GM12878 (cell line): ENCODE data around the gene ACTG1. TPM values are rescaled to one million over a fixed set of nuclear protein-coding genes. Genes with fewer than 3 reads are reported as not detected.
A peak's percentile ranks its signal among the peaks of the same experiment; 100 is the strongest.

Experiments used
- BACH1 ChIP-seq: fragments of 450-650 bp; IDR thresholded peaks from 2 replicates; pipeline ENCODE4 v1.6.1; 2017; ENCODE audit warnings: mild to moderate bottlenecking, borderline replicate concordance
- BCL11A ChIP-seq: IDR thresholded peaks from 2 replicates; pipeline ENCODE4 v1.6.1; 2011; ENCODE audit warnings: low read depth, low read length
- BHLHE40 ChIP-seq, 2 experiments: fragments of 450-650 bp in 1 of 2; IDR thresholded peaks; 2 replicates each; pipeline ENCODE4 v1.6.1; 2011 to 2017; ENCODE audit warnings: low read depth in 2 of 2, borderline replicate concordance in 1 of 2, improper control_type of control experiment in 1 of 2, low read length in 1 of 2, mild to moderate bottlenecking in 1 of 2
- BRCA1 ChIP-seq: IDR thresholded peaks from 2 replicates; pipeline ENCODE4 v1.6.1; 2011; ENCODE audit warnings: low read depth, low read length, improper control_type of control experiment
- CBX5 ChIP-seq: sonication (generic); IDR thresholded peaks from 2 replicates; pipeline ENCODE4 v1.6.1; 2016; ENCODE audit warnings: low read depth, moderate library complexity, mild to moderate bottlenecking, inconsistent platforms
- CREB1 ChIP-seq: IDR thresholded peaks from 2 replicates; pipeline ENCODE4 v1.6.1; 2012; ENCODE audit warnings: low read depth, mild to moderate bottlenecking, inconsistent platforms
- CTCF ChIP-seq, 3 experiments: IDR thresholded peaks in 2 of 3; conservative IDR thresholded peaks in 1 of 3; 2 replicates each; pipeline ENCODE4 v1.5.1; 2011; ENCODE audit warnings: low read depth in 3 of 3, low read length in 3 of 3, mild to moderate bottlenecking in 3 of 3, control low read depth in 2 of 3, moderate library complexity in 2 of 3, inconsistent platforms in 1 of 3, mixed read lengths in 1 of 3; ENCODE audit not compliant: control insufficient read depth in 2 of 3, insufficient read depth in 1 of 3; ENCODE audit errors: extremely low read depth in 1 of 3
- DPF2 ChIP-seq: fragments of 450-650 bp; IDR thresholded peaks from 2 replicates; pipeline ENCODE4 v1.6.1; 2017; ENCODE audit warnings: mild to moderate bottlenecking
- FOXK2 ChIP-seq: fragments of 450-650 bp; IDR thresholded peaks from 2 replicates; pipeline ENCODE4 v1.6.1; 2017; ENCODE audit warnings: mild to moderate bottlenecking, moderate library complexity
- GATAD2B ChIP-seq: fragments of 450-650 bp; conservative IDR thresholded peaks from 2 replicates; pipeline ENCODE4 v1.6.1; 2017; ENCODE audit warnings: low read depth, mild to moderate bottlenecking, moderate library complexity
- LARP7 ChIP-seq: fragments of 450-650 bp; IDR thresholded peaks from 2 replicates; pipeline ENCODE4 v1.6.1; 2017; ENCODE audit warnings: mild to moderate bottlenecking
- MLLT1 ChIP-seq: fragments of 450-650 bp; IDR thresholded peaks from 2 replicates; pipeline ENCODE4 v1.6.1; 2016; ENCODE audit warnings: mild to moderate bottlenecking
- NFYA ChIP-seq: IDR thresholded peaks from 2 replicates; pipeline ENCODE4 v1.6.1; 2011; ENCODE audit warnings: low read depth, mild to moderate bottlenecking, low read length, improper control_type of control experiment, borderline replicate concordance
- PML ChIP-seq: IDR thresholded peaks from 2 replicates; pipeline ENCODE4 v1.6.1; 2012; ENCODE audit warnings: low read length, inconsistent platforms
- POLR2A ChIP-seq: IDR thresholded peaks from 2 replicates; pipeline ENCODE4 v1.6.1; 2011; ENCODE audit warnings: low read depth, mild to moderate bottlenecking, low read length
- POLR2AphosphoS2 ChIP-seq: IDR thresholded peaks from 2 replicates; pipeline ENCODE4 v1.6.1; 2011; ENCODE audit warnings: low read depth, mild to moderate bottlenecking, low read length, improper control_type of control experiment, moderate library complexity
- RB1 ChIP-seq: fragments of 450-650 bp; formaldehyde crosslinking; IDR thresholded peaks from 2 replicates; pipeline ENCODE4 v1.6.1; 2017; ENCODE audit warnings: mild to moderate bottlenecking, borderline replicate concordance
- RCOR1 ChIP-seq: conservative IDR thresholded peaks from 2 replicates; pipeline ENCODE4 v1.6.1; 2012; ENCODE audit warnings: low read depth, low read length, improper control_type of control experiment
- TCF12 ChIP-seq: IDR thresholded peaks from 2 replicates; pipeline ENCODE4 v1.6.1; 2011; ENCODE audit warnings: low read depth, mild to moderate bottlenecking, low read length
- YBX1 ChIP-seq: fragments of 450-650 bp; IDR thresholded peaks from 2 replicates; pipeline ENCODE4 v1.6.1; 2016; ENCODE audit warnings: antibody characterized with exemption
- YY1 ChIP-seq: IDR thresholded peaks from 2 replicates; pipeline ENCODE4 v1.6.1; 2011; ENCODE audit warnings: low read depth, mild to moderate bottlenecking, low read length
- ZBED1 ChIP-seq: IDR thresholded peaks from 2 replicates; pipeline ENCODE4 v1.6.1; 2016; ENCODE audit warnings: borderline replicate concordance
- polyA plus RNA-seq, 11 experiments: library from polyadenylated mRNA; depleted of rRNA in 4 of 11; unstranded in 6 of 11; stranded (reverse) in 5 of 11; fragments of >200 nt; fragmentation: Nextera tagmentation in 4 of 11; fragmentation: Illumina TruSeq in 1 of 11; extraction: Ambion mirVana in 4 of 11; extraction: Trizol in 1 of 11; gene quantifications; 1 replicate in 1 of 11; 2 replicates in 10 of 11; pipeline versions ENCODE4 v1.2.1 to v1.2.3, GENCODE V29; 2011 to 2016; ENCODE audit warnings: inconsistent platforms in 2 of 11, missing spikeins in 2 of 11, low read depth in 1 of 11
- total RNA-seq, 4 experiments: library from RNA; depleted of rRNA in 3 of 4; stranded (reverse); fragments of >200 nt in 3 of 4; fragmentation: Illumina TruSeq in 1 of 4; extraction: Trizol in 1 of 4; gene quantifications; 2 replicates each; pipeline versions ENCODE4 v1.2.1 to v1.2.3, GENCODE V29; 2013 to 2021
- TF ChIP-seq, protein P1 (sequence below): fragments of 450-650 bp; conservative IDR thresholded peaks from 2 replicates; pipeline ENCODE4 v1.6.1; 2017; ENCODE audit warnings: mild to moderate bottlenecking, moderate library complexity
- TF ChIP-seq, protein P2 (sequence below): IDR thresholded peaks from 2 replicates; pipeline ENCODE4 v1.6.1; 2011; ENCODE audit warnings: borderline replicate concordance, low read depth, mild to moderate bottlenecking, moderate library complexity, low read length; ENCODE audit not compliant: insufficient read depth, poor library complexity, severe bottlenecking

The ACTG1 gene
- total and polyA plus RNA-seq, 10 of the 15 experiments (the other 5 are each of a cell fraction or from before 2014, with no cell fraction given) = 810 to 6,105 (median 3,650) TPM

DNA sequence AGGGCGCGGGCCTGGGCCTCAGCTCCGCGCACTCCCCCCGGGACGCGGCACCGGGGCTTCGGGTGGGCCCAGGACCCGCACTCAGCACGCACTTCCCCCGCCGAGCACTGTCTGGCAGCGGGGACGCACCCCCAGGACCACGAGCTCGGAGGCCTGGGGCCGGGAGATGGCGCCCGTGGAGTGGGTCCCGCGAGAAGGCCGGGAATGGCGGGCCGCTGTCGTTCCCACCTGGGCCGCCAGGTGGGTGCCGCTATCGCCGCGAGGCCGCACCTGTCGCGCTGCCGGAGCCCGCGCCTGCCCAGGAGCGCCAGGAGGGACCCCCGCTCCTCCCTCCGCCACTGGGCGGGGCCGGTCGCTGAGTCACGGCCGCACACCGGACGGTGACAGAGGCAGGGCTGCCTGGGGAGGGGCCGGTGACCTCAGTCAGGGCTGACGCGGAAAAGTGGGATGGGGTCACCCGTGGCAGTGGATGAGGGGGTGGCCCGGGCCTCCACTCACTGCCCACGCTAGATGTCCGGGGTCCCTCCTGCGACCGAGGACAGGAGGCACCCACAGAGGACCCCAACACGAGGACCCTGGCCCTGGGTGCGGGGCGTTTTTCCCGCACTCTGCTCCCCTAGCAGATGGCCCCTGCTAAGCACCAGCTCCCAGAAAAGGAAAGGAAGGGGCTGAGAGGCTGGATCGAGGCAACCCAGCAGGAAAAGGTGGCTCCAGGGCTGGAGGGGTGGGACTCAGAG, 6.9 kb upstream of the ACTG1 start (continued):
- no peak for TF ChIP-seq NFYA
- TF ChIP-seq BRCA1 = 0 out of 2 replicates have a peak, but pooled peaks have one; percentile 49
- TF ChIP-seq BHLHE40 (IDR thresholded peaks at IDR 0.05; ENCODE audit: borderline replicate concordance in 1 of 2, low read depth in 2 of 2, low read length in 1 of 2) = peak; percentile 9 to 39; a peak in 1 of 4 replicates
- TF ChIP-seq YY1 = peak; percentile 87
- TF ChIP-seq BACH1 = peak; percentile 95
- TF ChIP-seq RB1 = peak; percentile 45; the same call in 1 of the 2 replicates
- no peak for TF ChIP-seq BCL11A
- TF ChIP-seq ZBED1 = no peak; the same call in 1 of the 2 replicates
- TF ChIP-seq POLR2A = peak; percentile 68
- TF ChIP-seq CREB1 = no peak
- TF ChIP-seq, protein P1, sequence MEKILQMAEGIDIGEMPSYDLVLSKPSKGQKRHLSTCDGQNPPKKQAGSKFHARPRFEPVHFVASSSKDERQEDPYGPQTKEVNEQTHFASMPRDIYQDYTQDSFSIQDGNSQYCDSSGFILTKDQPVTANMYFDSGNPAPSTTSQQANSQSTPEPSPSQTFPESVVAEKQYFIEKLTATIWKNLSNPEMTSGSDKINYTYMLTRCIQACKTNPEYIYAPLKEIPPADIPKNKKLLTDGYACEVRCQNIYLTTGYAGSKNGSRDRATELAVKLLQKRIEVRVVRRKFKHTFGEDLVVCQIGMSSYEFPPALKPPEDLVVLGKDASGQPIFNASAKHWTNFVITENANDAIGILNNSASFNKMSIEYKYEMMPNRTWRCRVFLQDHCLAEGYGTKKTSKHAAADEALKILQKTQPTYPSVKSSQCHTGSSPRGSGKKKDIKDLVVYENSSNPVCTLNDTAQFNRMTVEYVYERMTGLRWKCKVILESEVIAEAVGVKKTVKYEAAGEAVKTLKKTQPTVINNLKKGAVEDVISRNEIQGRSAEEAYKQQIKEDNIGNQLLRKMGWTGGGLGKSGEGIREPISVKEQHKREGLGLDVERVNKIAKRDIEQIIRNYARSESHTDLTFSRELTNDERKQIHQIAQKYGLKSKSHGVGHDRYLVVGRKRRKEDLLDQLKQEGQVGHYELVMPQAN = peak; percentile 68
- peak; percentile 35 for TF ChIP-seq DPF2
- TF ChIP-seq CTCF (IDR thresholded peaks at IDR 0.05 in 2 of 3, conservative IDR thresholded peaks at IDR 0.05 in 1 of 3; ENCODE audit: control insufficient read depth in 2 of 3, extremely low read depth in 1 of 3, insufficient read depth in 1 of 3, low read depth in 3 of 3, low read length in 3 of 3) = peak; percentile 50 to 64 (median 61)
- TF ChIP-seq MLLT1 = 0 out of 2 replicates have a peak, but pooled peaks have one; percentile 21
- TF ChIP-seq YBX1 = no peak
- peak; percentile 92 for TF ChIP-seq GATAD2B
- TF ChIP-seq, protein P2, sequence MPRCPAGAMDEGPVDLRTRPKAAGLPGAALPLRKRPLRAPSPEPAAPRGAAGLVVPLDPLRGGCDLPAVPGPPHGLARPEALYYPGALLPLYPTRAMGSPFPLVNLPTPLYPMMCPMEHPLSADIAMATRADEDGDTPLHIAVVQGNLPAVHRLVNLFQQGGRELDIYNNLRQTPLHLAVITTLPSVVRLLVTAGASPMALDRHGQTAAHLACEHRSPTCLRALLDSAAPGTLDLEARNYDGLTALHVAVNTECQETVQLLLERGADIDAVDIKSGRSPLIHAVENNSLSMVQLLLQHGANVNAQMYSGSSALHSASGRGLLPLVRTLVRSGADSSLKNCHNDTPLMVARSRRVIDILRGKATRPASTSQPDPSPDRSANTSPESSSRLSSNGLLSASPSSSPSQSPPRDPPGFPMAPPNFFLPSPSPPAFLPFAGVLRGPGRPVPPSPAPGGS = no peak
- TF ChIP-seq PML = no peak
- no peak for TF ChIP-seq FOXK2
- TF ChIP-seq POLR2AphosphoS2 = no peak
- 0 out of 2 replicates have a peak, but pooled peaks have one; percentile 80 for TF ChIP-seq RCOR1
- TF ChIP-seq CBX5 = no peak
- peak; percentile 82 for TF ChIP-seq TCF12
- TF ChIP-seq LARP7 = peak; percentile 83
